ENCODE measurements around the gene RFT1.
"Not testable (repeated sequence)": the region's sequence is repeated elsewhere in the genome, so short reads cannot be mapped to it uniquely, and the experiment has no call there.

GRCh38 chr3:53054233-53054632 is 76.0 kb downstream of the RFT1 start:
- TF ChIP-seq PRDM1 (tag by site-specific recombination; IDR thresholded peaks at IDR 0.05); CTCF (tag by site-specific recombination; IDR thresholded peaks at IDR 0.05); ZNF112 (tag by site-specific recombination; IDR thresholded peaks at IDR 0.05); ZNF488 (tag by site-specific recombination; IDR thresholded peaks at IDR 0.05); ATF2 (tag by site-specific recombination; IDR thresholded peaks at IDR 0.05; ENCODE audit: low read depth): not testable (repeated sequence)
